GM21825 (cell line): ENCODE results near the gene PEPD.

ENCODE experiments used
- ATAC-seq: cut with Tn5 transposase; IDR thresholded peaks from one replicate; pipeline ENCODE4 v1.9.1; 2021; ENCODE audit warnings: mild to moderate bottlenecking, moderate library complexity; ENCODE audit not compliant: unreplicated experiment

PEPD gene

GRCh38 chr19:33339016-33339984, 182.3 kb downstream of the PEPD start:
- ATAC-seq, result no peak
